T47D (cell line): ENCODE data around the gene LRSAM1.

Experiments
- DNase-seq, 2 experiments: peaks; one replicate each; pipeline versions ENCODE4 v3.0.0 to v3.0.0-alpha.2; 2011 to 2012; ENCODE audit warnings: low read depth in 1 of 2, low spot score in 1 of 2
- JUND ChIP-seq: IDR thresholded peaks from 2 replicates; pipeline ENCODE4 v1.6.1; 2012; ENCODE audit warnings: low read depth
- in situ Hi-C: cut with HindIII; loops from 2 replicates; pipeline ENCODE4 v1.10.0; 2016; ENCODE audit warnings: low sequenced_read_pairs, low pct_unique_long_range_greater_than_20kb

Gene LRSAM1

DNA sequence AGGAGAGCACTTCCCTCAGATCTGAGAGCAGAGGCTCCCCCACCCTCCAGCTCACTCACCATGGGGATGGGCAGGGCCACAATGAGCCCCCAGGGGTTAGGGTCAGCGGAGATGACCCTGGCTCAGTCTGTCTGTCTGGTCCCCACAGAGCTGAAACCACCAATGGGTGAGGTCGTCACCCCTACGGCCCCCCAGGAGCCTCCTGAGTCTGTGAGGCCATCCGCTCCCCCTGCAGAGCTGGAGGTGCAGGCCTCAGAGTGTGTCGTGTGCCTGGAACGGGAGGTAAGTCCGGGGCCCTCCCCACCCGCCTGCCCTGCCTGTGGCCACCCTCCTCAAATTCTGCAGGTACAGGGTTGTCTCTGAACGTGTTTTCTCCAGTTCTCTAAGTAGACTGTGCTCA, 49.6 kb downstream of the LRSAM1 start:
- no peak for DNase-seq
- in situ Hi-C loops, result no loop called here
- no peak for TF ChIP-seq JUND

DNA sequence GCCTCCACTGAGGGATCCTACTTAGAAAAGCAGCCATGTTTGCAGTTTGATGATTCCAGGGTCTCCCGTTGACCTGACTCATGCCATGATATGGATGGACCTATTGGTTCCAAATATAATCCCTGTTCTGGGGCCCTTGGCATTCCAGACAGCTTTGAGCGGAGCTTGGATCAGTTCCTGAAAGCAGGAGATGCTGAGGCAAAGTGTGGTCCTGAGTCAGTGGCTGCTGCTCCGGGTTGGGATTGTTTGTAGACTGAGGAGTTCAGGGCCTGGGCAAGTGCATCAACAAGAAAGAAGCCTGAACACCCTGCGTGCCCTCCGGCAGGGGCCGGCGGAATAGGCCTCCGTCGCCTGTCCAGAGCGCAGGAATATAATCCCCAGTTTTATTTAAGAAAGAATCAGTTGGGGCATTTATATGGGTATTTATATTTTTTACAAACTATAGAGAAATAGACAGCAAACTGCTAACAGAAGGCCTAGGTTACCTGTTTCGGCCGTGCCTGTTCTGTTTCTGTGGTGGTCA, 50.6 kb downstream of the LRSAM1 start:
- TF ChIP-seq JUND, result no peak
- DNase-seq, result no peak
- in situ Hi-C loops, result no loop called here

- in situ Hi-C loops, result no loop called here
- TF ChIP-seq JUND, result no peak
- DNase-seq, result no peak
Observed at GRCh38 chr9:127502706-127503378, 51.5 kb downstream of the LRSAM1 start.

DNA sequence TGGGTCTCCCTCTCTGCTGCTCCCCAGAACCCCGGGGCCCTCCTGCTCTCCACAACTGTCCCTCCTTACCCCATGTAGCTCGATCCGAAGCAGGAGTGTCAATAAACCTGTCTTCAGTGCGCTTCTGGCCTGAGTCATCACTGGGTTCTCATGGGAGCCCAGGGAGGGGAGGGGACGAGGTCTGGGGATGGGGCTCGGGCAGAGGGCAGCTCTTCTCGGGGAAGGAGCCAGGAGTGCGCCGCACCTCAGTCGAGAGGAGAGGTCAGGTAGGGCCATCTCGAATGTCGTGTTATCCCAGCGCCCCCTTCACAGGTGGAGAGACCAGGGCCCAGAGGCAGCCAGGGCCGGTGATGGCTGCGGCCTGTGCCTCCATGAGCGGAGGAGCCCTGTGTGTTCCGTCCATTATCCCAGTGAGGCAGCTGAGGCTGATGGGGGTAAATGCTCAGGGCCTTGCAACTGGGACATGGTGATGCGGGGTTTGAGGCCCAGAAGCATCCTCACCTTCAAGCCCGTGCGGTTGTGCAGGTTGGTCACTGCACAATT, 52.1 kb downstream of the LRSAM1 start:
- TF ChIP-seq JUND, result no peak
- in situ Hi-C loops, result no loop called here
- no peak for DNase-seq

GRCh38 chr9:127503947-127504886, 52.9 kb downstream of the LRSAM1 start:
- in situ Hi-C loops, result no loop called here
- no peak for TF ChIP-seq JUND
- peak; percentile 61 to 91 for DNase-seq

GRCh38 chr9:127504887-127505251, 53.6 kb downstream of the LRSAM1 start:
- DNase-seq, result no peak
- in situ Hi-C loops, result no loop called here
- no peak for TF ChIP-seq JUND

DNA sequence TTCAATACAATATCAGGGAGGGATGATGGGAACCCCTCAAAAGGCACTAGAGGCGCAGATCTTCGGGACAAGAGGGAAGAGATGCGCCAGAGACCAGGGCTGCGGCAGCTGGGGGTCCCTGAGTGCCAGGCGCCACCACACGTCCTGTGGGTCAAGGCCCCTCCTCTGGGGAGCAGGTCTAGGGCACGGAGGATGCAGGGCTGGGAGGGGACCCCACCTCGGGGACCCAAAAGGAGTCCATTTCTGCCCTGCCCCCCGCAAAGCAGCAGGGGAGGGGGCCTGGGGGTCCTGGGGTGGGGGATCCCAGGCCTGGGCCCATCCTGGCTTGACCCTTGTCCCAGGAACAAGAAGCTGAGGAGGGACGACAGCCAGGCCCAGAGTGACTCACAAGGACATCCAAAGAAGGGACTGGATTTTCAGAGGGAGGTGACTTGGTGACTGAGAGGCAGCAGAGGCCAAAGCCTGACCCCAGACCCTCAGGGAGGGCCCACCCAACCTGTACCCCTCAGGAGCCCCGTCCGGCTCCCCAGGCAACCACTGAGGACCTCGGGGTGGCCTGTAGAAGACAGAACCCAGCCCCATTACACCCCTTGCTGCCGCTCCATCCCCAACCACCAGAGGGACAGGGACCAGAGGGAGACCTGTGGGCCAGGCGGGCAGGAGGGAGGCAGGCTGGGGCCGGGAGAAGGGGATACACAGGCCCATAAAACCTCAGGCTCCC, 54.2 kb downstream of the LRSAM1 start:
- no peak for TF ChIP-seq JUND
- DNase-seq, result peak; percentile 63 to 73
- in situ Hi-C loops, result no loop called here

GRCh38 chr9:127506117-127506813, 55.0 kb downstream of the LRSAM1 start:
- DNase-seq, result no peak
- in situ Hi-C loops, result no loop called here

DNA sequence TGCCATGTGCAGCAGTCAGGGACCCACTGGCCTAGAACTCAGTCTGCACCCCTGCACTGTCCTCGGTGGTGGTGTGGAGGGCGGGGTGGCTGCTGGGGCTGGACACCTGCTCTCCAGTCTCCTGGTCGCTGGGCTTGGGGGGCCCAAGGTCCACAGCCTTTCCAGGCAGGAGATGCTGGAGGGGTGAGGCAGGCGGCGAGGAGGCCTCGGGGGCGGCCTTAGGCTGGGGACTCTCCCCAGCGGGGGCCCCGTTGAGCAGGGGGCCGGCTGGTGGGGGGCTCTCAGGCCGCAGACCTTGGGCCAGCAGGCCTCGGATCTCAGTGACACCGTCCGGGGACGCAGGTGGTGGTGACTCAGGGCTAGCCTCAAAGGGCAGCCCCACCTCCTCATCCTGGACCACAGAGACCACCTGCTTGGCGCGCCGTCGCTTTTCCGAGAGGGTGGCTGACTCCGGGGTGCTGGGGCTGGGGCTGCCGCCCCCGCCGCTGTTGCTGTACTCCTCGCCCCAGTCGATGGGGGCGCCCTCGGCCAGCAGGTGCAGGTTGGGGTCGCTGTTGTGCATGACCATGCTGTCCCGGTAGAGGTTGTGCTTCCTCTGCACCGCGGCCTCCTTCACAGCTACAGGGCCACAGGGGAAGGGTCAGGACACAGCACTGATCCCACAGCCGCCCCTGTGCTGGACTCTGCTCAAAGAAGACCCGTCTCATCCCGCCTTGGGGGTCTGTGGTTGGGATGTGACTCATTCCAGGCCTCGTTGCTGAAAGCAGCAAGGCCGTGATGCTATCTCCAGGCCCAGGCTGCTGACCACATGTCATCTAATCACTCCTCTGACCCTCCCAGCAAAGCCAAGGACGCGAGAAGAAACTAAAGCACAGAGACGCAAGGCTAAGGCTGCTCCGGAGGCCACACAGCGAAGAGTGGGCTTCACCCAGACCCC, 55.8 kb downstream of the LRSAM1 start:
- TF ChIP-seq JUND, result no peak
- in situ Hi-C loops, result no loop called here
- DNase-seq, result no peak

More at GRCh38 chr9:127506117-127506813, 55.0 kb downstream of the LRSAM1 start:
- no peak for TF ChIP-seq JUND

DNA sequence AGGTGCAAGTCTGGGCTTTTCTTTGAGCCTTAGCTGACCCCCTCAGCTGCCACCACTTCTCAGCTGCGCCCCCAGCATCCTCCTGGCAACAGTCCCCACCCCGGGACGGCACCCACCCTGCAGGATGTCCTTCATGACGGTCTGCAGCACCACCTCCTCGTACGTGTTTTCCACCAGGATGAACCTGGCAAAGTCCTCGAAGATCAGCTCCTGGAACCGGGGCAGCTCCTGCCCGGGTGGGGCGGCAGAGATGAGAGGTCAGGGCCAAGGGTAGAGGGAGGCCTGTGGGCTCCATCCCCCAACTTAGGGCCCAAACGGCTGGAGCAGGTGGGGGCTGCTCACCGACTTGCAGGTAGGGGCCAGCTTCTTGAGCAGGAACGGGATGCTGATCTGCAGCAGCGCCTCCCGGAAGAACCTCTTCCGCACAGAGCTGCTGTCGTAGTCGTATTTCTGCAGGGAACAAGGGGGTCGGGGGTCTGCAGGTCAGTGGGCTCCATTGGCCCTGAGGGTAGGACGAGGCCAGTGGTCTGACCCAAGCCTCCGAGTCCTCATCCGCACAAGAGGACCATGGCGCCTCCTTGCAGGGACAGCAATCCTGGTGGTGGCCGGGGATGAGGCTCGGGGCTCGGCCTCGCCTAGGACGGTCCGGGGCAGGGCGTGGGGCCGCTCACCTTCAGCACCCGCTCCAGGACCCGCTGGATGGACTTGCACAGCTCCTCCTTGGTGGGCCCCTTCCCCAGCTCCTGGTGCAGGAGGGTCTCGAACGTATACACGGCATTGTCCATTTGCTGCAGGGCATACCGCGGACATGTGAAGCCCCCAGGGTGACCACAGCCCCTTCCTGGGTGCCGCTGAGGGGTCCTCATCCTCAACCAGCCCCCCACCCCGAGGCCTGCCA, 56.7 kb downstream of the LRSAM1 start:
- TF ChIP-seq JUND, result no peak
- in situ Hi-C loops, result no loop called here
- no peak for DNase-seq
